ENCODE data around the gene TNFRSF19. TPM values are rescaled to one million over a fixed set of nuclear protein-coding genes. Genes with fewer than 3 reads are reported as not detected.
"Not testable (repeated sequence)": the region's sequence is repeated elsewhere in the genome, so short reads cannot be mapped to it uniquely, and the experiment has no call there.

Gene TNFRSF19
- total and polyA plus RNA-seq, 8 donors: 1.2 to 14.0 (median 2.7) TPM; not detected in 1

- peak overlapping the region in 4 of 5 donors; percentile 21 to 61 (median 36) for H3K27ac ChIP-seq
Measured at GRCh38 chr13:23673867-23674605, 103.8 kb downstream of the TNFRSF19 start.

GRCh38 chr13:23674795-23675640 is 104.8 kb downstream of the TNFRSF19 start:
- H3K27ac ChIP-seq: no peak overlapping the region
- 68 to 89% (median 83%) methylated on average over 5 of the region's 5 CpGs for WGBS, 5 donors
- H3K36me3 ChIP-seq: no peaks in the 10 kb centered on the region
- no peak overlapping the region for H3K4me3 ChIP-seq
- no peak for DNase-seq
- no peaks in the 10 kb centered on the region for H3K27me3 ChIP-seq
- peaks cover 0 to 5% (median 0%) of the 10 kb centered on the region in 4 donors for H3K9me3 ChIP-seq
- TF ChIP-seq POLR2AphosphoS5 (IDR thresholded peaks at IDR 0.05) (no peak), EP300 (IDR thresholded peaks at IDR 0.05) (no peak)
- H3K4me1 ChIP-seq: peaks cover 0 to 23% (median 20%) of the 10 kb centered on the region in 4 donors
- intact Hi-C loops (cut with DNase I; ENCODE audit: low total_unique reads): no loop called here

More at GRCh38 chr13:23673867-23674605, 103.8 kb downstream of the TNFRSF19 start:
- Histone ChIP-seq H3K9me3 (peaks cover 0 to 5% (median 0%) of the 10 kb centered on the region in 4 donors), H3K27me3 (no peaks in the 10 kb centered on the region), H3K4me3 (no peak overlapping the region), H3K4me1 (peaks cover 0 to 23% (median 20%) of the 10 kb centered on the region in 4 donors), H3K36me3 (no peaks in the 10 kb centered on the region)
- TF ChIP-seq CTCF (IDR thresholded peaks at IDR 0.05): no peak
- TF ChIP-seq POLR2AphosphoS5 (IDR thresholded peaks at IDR 0.05): no peak
- TF ChIP-seq EP300 (IDR thresholded peaks at IDR 0.05): no peak
- TF ChIP-seq POLR2A (IDR thresholded peaks at IDR 0.05): no peak
- intact Hi-C loops (cut with DNase I; ENCODE audit: low total_unique reads): no loop called here
- 79 to 92% (median 88%) methylated on average over 8 of the region's 8 CpGs for WGBS, 5 donors
- DNase-seq: no peak

- H3K27ac ChIP-seq; H3K27me3 ChIP-seq; H3K9me3 ChIP-seq; H3K4me3 ChIP-seq; H3K36me3 ChIP-seq; DNase-seq; intact Hi-C loops (cut with DNase I; ENCODE audit: low total_unique reads): not testable (repeated sequence)
- 89 to 99% (median 97%) methylated on average over 18 to 24 of the region's 24 CpGs for WGBS, 5 donors
- H3K4me1 ChIP-seq: peaks cover 0 to 13% (median 12%) of the 10 kb centered on the region in 4 donors
Measured at GRCh38 chr13:23677679-23678288, 107.6 kb downstream of the TNFRSF19 start.

GRCh38 chr13:23678795-23679194 is 108.6 kb downstream of the TNFRSF19 start:
- H3K36me3 ChIP-seq: no peaks in the 10 kb centered on the region
- intact Hi-C loops (cut with DNase I; ENCODE audit: low total_unique reads): no loop called here
- H3K27me3 ChIP-seq: no peaks in the 10 kb centered on the region
- no peak overlapping the region for H3K4me3 ChIP-seq
- 59 to 70% (median 63%) methylated on average over 2 of the region's 2 CpGs for WGBS, 5 donors
- TF ChIP-seq POLR2AphosphoS5 (IDR thresholded peaks at IDR 0.05) (no peak), EP300 (IDR thresholded peaks at IDR 0.05) (no peak)
- peaks cover 0 to 4% (median 2%) of the 10 kb centered on the region in 4 donors for H3K4me1 ChIP-seq
- peaks cover 0 to 5% (median 0%) of the 10 kb centered on the region in 4 donors for H3K9me3 ChIP-seq
- DNase-seq: no peak
- H3K27ac ChIP-seq: no peak overlapping the region

GRCh38 chr13:23679220-23679619 is 109.0 kb downstream of the TNFRSF19 start:
- Histone ChIP-seq H3K36me3 (no peaks in the 10 kb centered on the region), H3K4me1 (no peaks in the 10 kb centered on the region), H3K4me3 (no peak overlapping the region), H3K27ac (no peak overlapping the region), H3K9me3 (peaks cover 0 to 8% (median under 1%) of the 10 kb centered on the region in 4 donors), H3K27me3 (no peaks in the 10 kb centered on the region)
- no peak for TF ChIP-seq EP300 (IDR thresholded peaks at IDR 0.05)
- TF ChIP-seq CTCF (IDR thresholded peaks at IDR 0.05): no peak
- TF ChIP-seq POLR2A (IDR thresholded peaks at IDR 0.05): no peak
- TF ChIP-seq POLR2AphosphoS5 (IDR thresholded peaks at IDR 0.05): no peak
- intact Hi-C loops (cut with DNase I; ENCODE audit: low total_unique reads): no loop called here
- 87 to 96% (median 93%) methylated on average over 2 of the region's 2 CpGs for WGBS, 5 donors
- no peak for DNase-seq

Measured in stomach (tissue), 9 donors.